Dendritic cell treated with granulocyte-macrophage colony-stimulating factor and Interleukin-4, amounts not matched to agents 40 ng/mL and 50 ng/mL, for 4 days (primary cell): ENCODE measurements around the gene NEK9.

Source experiments
- H3K27ac Mint-ChIP-seq: one replicate; pipeline ENCODE4 v1.8.0; 2022; ENCODE audit warnings: mild to moderate bottlenecking, mixed read lengths
- H3K27me3 Mint-ChIP-seq: one replicate; pipeline ENCODE4 v1.8.0; 2022; ENCODE audit warnings: mild to moderate bottlenecking, mixed read lengths
- H3K36me3 Mint-ChIP-seq: one replicate; pipeline ENCODE4 v1.8.0; 2022; ENCODE audit warnings: low read depth, mixed read lengths
- H3K4me1 Mint-ChIP-seq: one replicate; pipeline ENCODE4 v1.8.0; 2022; ENCODE audit warnings: low read depth, mixed read lengths
- H3K4me3 Mint-ChIP-seq: one replicate; pipeline ENCODE4 v1.8.0; 2022; ENCODE audit warnings: mild to moderate bottlenecking, moderate library complexity, mixed read lengths
- H3K9me3 Mint-ChIP-seq: one replicate; pipeline ENCODE4 v1.8.0; 2022; ENCODE audit warnings: mixed read lengths
- intact Hi-C: fragments of 100-400 bp; cut with micrococcal nuclease; formaldehyde crosslinking; loops from one replicate; pipeline ENCODE4 v1.15.0; 2022

Gene NEK9

DNA sequence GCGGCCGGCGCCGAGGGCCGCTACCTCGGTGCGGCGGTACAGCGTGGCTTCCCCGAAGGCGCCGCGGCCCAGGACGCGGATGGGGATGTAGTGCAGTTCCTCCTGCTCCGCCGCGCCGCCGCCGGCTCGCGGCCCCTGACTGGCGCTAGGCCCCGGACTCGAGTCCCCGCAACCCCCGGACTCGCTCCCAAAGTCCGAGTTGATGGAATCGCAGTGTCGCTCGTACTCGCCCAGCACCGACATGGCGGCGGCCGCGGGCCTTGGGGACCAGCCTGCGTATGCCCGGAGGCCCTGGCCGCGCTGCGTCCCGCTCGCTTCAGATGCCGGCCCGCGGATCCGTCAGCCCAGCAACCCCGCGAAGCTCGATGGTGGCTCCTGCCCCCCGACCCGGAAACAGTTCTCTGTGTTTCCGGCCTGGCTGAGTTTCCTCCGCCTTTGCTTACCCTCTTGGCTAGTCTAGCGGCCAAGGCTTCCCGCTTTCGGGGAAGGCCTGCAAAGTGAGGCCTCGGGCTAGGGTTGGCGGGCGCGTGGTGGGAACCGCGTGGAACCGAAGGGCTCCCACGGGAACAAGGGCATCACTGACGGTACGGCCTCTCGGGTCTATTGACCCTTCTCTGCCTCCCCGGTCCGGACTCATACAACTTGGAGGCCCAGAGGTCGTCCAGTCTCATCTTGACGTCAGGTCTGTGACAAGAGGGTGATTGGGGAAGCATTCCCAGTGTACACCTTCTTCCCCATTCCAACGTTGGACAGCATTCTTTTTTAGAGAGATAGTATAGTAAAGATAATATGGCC lies at the start of gene NEK9:
NEK9 (minus strand) TSS at position 370 of the 795 bp plus-strand sequence; CDS start at position 243, 127 bp downstream.
- intact Hi-C loops = no loop called here
- Mint-ChIP-seq H3K9me3 (no peaks in the 10 kb centered on the region), H3K27ac (peak within 1 kb of the TSS; percentile 96), H3K4me1 (peaks cover 47% of the 10 kb centered on the region), H3K27me3 (no peaks in the 10 kb centered on the region), H3K36me3 (peaks cover 42% of the 10 kb centered on the region), H3K4me3 (peak within 1 kb of the TSS; percentile 80)

DNA sequence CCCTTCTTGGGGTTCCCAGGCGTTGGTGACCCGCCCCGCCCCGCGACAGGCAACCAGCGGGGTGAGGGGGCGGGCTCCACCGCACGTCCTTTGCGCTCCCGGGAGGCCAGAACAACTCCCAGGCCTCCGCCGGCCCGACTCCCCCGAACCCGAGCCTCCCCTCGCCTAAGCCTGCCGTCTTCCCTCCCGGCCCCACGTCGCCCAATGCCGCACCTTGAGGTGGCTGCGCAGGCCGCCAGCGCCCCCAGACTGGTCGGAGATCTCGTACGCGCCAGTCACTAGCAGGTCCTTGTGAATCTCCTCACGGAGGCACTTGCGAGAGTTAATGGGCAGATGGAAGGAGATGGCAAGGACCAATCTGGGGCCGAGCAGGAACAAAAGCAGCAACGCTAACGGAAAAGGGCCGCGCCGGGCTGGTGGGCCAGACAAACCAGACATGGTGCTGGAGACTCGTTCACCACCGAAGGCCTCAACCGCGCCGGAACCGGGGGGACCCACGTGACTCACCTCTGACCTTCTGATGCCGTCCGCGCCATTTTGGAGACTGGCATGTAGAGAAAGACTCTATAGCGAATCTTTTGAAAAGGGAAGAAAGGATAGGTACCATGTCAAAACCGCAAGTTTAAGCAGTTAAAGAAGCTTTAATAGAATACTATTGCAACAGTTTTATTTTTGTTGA lies 49.4 kb upstream of the NEK9 start, which contains the start of gene TMED10:
TMED10 (minus strand) TSS at position 471 of the 679 bp plus-strand sequence; CDS start at position 438, 33 bp downstream.
- Mint-ChIP-seq H3K4me3 (peak within 1 kb of the TSS; percentile 100), H3K4me1 (peaks cover 59% of the 10 kb centered on the region), H3K27ac (peak within 1 kb of the TSS; percentile 100), H3K36me3 (peaks cover 28% of the 10 kb centered on the region), H3K27me3 (no peaks in the 10 kb centered on the region), H3K9me3 (no peaks in the 10 kb centered on the region)
- intact Hi-C loops = loop anchor here (5.0 kb wide), 1 partner anchor 121 kb away; no protein-coding TSS in a partner anchor

DNA sequence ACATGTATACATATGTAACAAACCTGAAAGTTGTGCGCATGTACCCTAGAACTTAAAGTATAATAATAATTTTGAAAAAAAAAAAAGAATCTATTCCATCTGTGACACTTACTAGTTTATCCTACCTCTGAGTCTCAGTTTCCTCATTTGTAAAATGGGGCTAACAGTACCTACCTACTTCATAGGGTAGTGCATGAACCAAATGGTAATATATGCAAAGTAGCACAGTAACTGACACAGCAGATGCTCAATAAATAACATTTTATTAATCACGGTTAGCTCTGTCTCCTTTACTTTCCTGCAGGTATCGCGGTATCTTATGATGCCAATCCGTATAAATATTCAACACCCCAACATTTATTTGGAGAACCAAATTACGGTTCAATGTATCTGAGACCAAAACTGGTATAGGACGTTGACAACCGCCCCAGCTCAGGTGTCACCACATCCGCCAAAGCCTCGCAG lies 48.9 kb upstream of the NEK9 start:
- Mint-ChIP-seq H3K27me3 (no peaks in the 10 kb centered on the region), H3K4me3 (peak overlapping the region; percentile 100), H3K9me3 (no peaks in the 10 kb centered on the region), H3K27ac (peak overlapping the region; percentile 100), H3K4me1 (peaks cover 59% of the 10 kb centered on the region), H3K36me3 (peaks cover 30% of the 10 kb centered on the region)
- intact Hi-C loops = loop anchor here (5.0 kb wide), 1 partner anchor 122 kb away; no protein-coding TSS in a partner anchor

DNA sequence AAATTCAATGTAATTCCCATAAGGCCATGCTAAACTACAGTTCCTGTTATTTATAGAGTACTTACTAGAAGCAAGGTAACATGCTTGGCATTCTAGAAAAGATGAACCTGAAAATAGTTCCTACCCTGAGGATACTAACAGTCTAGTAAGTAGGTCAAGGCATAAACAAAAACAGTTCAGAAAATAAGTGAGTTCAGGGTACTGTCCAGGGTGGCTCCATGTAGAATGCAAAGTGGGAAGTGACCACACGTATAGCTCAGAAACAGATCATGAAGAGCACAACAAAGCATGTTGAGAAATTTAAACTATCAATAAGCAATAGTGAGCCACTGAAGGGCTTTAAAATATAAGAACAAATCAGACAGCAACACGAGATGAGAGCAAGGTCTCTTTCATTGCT lies 47.2 kb upstream of the NEK9 start:
- peaks cover 70% of the 10 kb centered on the region for H3K4me1 Mint-ChIP-seq
- H3K27ac Mint-ChIP-seq = peak overlapping the region; percentile 20
- intact Hi-C loops = no loop called here
- no peaks in the 10 kb centered on the region for H3K27me3 Mint-ChIP-seq
- H3K4me3 Mint-ChIP-seq = no peak overlapping the region
- peaks cover 30% of the 10 kb centered on the region for H3K36me3 Mint-ChIP-seq
- no peaks in the 10 kb centered on the region for H3K9me3 Mint-ChIP-seq

DNA sequence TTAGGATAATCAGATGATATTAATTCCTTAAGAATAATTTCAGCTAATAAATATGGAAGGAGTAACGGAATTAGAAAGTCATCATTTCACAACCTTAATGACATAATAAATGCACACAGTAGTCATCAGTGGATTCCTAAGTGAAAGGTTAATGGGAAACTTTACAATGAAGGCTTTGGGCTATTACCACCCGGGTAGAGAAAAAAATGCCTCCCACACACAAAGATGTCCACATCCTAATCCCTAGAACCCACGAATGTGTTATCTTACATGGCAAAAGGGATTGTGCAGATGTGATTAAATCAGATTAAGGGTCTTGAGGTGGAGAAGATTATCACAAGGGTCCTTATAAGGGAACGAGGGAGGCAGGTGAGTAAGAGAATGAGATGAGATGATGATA lies 43.9 kb upstream of the NEK9 start:
- Mint-ChIP-seq H3K9me3 (no peaks in the 10 kb centered on the region), H3K4me3 (no peak overlapping the region), H3K27ac (peak overlapping the region; percentile 7), H3K4me1 (peaks cover 95% of the 10 kb centered on the region), H3K36me3 (peaks cover 19% of the 10 kb centered on the region), H3K27me3 (no peaks in the 10 kb centered on the region)
- intact Hi-C loops = no loop called here

DNA sequence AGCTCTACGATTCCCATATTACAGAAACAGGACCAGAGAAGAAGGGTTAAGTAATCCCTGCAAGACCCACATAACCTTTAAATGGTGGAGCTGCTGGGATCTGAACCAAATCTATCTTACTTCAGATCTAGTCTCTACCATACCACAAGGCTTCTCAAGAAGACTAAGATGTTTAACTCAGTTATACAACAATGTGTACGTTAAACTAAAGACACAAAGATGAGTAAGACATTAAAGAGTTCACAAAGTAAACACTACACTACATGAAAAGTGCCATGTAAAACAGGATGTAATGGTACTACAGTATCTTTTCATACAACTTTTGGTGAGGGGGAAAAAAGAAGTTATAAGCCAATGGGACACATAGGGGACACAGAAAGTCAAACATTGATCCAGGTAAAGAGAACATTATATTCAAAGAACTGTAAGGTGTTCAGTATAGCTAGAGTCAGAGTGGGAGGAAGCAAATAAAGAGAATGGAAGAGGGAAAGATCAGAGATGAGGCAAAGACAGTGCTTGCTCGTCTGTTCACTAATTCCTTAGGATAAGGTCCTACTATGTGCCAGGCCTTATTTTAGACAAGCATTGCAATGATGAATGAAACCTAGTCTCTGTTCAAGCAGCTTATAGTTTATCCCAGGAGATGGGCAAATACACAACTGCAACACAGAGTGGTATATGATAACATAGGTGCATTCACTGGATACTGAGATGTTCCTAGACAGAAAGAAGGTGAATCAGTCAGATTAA lies 41.9 kb upstream of the NEK9 start:
- Mint-ChIP-seq H3K27ac (no peak overlapping the region), H3K4me3 (no peak overlapping the region), H3K4me1 (peaks cover 77% of the 10 kb centered on the region), H3K27me3 (no peaks in the 10 kb centered on the region), H3K36me3 (peaks cover 19% of the 10 kb centered on the region), H3K9me3 (no peaks in the 10 kb centered on the region)
- intact Hi-C loops = no loop called here

DNA sequence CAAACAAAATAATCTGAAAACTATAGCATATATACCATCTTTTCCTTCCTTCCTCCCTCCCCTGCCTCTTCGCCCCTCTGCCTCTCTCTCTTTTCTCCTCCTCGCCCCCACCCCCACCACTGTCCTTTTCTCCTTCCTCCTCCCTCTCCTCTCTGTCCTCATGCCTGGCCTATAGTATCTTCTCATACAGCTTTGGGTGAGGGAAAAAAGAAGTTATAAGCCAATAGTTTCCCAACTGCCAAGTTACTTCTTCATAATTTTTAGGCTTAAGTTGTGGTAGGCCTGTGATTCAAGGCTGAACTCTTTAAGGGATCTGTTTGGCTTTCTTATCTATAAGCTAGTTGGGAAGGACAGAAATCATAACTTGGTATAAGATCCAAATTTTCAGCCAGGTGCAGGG lies 40.5 kb upstream of the NEK9 start:
- Mint-ChIP-seq H3K27ac (peak overlapping the region; percentile 32), H3K9me3 (no peaks in the 10 kb centered on the region), H3K4me3 (no peak overlapping the region), H3K36me3 (peaks cover 20% of the 10 kb centered on the region), H3K4me1 (peaks cover 70% of the 10 kb centered on the region), H3K27me3 (no peaks in the 10 kb centered on the region)
- intact Hi-C loops = no loop called here

DNA sequence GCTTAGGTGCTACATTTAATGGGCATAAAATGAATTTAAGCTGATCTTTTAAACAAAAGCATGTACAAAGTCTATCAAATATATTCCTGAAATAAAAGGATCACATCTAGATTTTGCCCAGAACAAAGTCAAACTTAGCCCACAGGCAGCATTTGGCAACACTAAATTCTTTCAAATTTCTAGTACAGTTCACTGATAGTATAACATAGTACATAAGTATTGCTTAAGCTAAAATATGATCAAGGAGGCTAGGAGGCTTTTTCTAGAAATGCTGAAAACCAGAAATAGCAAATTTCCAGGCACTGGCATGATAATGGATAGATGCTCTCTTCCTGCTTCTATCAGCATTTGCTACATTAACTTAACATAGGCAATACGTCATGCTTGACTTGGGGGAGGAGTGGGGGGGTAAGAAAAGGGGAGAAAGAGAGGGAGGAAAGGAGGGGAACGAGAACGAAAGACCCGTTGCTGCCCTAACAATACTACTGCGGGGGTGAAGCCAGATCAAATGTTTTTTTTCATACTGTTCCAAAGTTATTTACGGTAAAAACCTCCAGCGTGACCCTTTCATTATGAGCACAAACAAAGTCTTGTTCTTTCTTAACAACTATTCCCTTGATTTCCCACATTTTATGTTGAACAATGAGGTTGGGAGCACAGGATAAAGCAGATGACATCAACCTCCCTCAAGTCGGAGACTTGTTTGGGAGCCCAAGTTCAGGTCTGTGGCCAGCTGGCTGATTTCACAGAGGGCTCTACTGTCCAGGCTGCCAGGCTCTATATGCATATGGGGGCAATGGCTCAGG lies 38.9 kb upstream of the NEK9 start:
- no peaks in the 10 kb centered on the region for H3K9me3 Mint-ChIP-seq
- peaks cover 70% of the 10 kb centered on the region for H3K4me1 Mint-ChIP-seq

DNA sequence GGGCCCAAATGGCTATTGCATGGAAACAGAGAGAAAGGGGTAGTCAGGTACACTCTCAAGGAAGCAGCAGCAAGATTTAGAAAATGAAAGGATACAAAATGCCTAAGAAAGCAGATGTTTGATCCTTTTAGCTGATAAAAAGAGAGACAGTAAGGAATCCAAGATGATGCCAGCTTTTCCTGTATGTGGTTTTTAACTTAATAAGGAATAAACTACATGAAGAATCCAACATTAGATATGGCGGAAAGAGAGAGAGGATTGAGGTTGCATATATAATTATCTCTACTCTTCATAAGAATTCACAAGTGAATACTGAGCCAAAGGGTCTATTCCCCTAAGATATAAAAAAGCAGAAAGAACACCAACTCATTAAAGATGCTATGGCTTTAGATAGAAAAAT lies 38.0 kb upstream of the NEK9 start:
- Mint-ChIP-seq H3K4me3 (no peak overlapping the region), H3K4me1 (peaks cover 66% of the 10 kb centered on the region), H3K9me3 (no peaks in the 10 kb centered on the region), H3K27me3 (no peaks in the 10 kb centered on the region), H3K27ac (no peak overlapping the region), H3K36me3 (peaks cover 25% of the 10 kb centered on the region)
- intact Hi-C loops = no loop called here

More for the DNA sequence above, 38.9 kb upstream of the NEK9 start:
- Mint-ChIP-seq H3K4me3 (no peak overlapping the region), H3K27me3 (no peaks in the 10 kb centered on the region), H3K36me3 (peaks cover 22% of the 10 kb centered on the region), H3K27ac (no peak overlapping the region)
- intact Hi-C loops = no loop called here

DNA sequence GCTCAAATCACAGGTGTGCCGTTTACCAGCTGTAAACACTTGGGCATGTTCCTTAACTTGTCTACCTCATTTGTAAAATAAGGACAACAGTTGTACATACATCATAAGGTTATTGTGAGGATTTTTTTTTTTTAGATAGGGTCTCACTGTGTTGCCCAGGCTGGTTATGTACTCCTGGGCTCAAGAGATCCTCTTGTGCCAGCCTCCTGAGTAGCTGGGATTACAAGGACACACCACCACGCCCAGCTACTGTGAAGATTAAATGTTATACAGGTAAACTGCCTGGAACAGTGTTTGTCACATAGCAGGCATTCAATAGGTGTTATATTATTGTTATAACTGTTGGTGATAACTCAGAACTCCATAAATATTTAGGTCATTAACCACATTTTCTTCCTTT lies 36.8 kb upstream of the NEK9 start:
- H3K9me3 Mint-ChIP-seq = no peaks in the 10 kb centered on the region
- intact Hi-C loops = no loop called here
- no peak overlapping the region for H3K27ac Mint-ChIP-seq
- no peak overlapping the region for H3K4me3 Mint-ChIP-seq
- no peaks in the 10 kb centered on the region for H3K27me3 Mint-ChIP-seq
- H3K4me1 Mint-ChIP-seq = peaks cover 67% of the 10 kb centered on the region
- H3K36me3 Mint-ChIP-seq = peaks cover 25% of the 10 kb centered on the region

DNA sequence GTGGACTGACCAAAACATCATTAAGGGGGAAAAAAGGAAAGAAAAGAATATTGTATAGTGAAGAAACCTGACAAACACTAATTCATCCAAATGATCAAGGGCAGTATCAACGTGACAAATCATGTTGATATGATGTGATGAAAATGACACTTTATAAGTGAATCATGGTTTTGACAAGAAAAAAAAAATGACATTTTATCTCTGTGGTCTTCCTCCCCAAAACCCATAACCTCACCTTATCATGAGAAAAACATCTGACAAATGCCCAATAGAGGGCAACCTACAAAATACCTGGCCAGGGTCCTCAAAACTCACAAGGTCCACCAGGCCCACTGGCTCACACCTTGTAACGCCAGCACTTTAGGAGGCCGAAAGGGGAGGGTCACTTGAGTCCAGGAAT lies 35.8 kb upstream of the NEK9 start:
- Mint-ChIP-seq H3K36me3 (peaks cover 25% of the 10 kb centered on the region), H3K4me1 (peaks cover 61% of the 10 kb centered on the region), H3K4me3 (no peak overlapping the region), H3K9me3 (no peaks in the 10 kb centered on the region), H3K27me3 (no peaks in the 10 kb centered on the region), H3K27ac (no peak overlapping the region)
- intact Hi-C loops = no loop called here

DNA sequence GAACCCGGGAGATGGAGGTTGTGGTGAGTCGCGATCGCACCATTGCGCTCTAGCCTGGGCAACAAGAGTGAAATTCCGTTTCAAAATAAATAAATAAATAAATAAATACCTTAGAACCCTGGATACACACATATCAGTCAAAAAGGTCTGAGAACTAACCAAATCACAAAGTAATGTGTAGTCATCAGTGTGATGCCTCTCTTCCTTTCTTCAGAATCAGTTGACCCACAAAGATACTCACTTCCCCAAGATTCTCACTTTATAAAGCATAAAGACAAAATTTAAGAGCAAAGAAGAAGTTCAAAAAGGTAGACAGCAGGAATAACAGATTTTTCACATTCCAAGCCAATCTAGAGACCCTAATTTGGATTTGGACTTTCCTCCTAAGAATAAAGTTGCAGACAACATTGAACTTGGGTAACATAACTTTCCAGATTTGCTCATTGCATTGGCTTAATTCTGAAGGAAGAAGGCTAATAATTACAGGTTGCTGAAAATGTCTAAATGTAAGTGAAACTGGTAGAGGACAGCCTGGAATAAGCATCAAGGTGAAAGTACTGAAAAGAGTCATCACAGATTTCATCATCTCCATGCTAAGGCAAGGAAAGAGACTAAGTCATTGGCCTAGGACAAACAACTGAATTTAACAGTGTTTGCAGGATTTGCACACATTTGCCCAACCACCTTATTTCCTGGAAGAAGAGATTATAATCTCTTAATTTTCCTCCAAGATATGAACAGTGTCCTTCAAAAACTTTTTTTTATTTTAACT lies 32.2 kb upstream of the NEK9 start:
- no peaks in the 10 kb centered on the region for H3K9me3 Mint-ChIP-seq
- intact Hi-C loops = no loop called here
- H3K36me3 Mint-ChIP-seq = peaks cover 32% of the 10 kb centered on the region
- no peaks in the 10 kb centered on the region for H3K27me3 Mint-ChIP-seq
- H3K4me1 Mint-ChIP-seq = peaks cover 59% of the 10 kb centered on the region
- H3K27ac Mint-ChIP-seq = no peak overlapping the region
- no peak overlapping the region for H3K4me3 Mint-ChIP-seq

DNA sequence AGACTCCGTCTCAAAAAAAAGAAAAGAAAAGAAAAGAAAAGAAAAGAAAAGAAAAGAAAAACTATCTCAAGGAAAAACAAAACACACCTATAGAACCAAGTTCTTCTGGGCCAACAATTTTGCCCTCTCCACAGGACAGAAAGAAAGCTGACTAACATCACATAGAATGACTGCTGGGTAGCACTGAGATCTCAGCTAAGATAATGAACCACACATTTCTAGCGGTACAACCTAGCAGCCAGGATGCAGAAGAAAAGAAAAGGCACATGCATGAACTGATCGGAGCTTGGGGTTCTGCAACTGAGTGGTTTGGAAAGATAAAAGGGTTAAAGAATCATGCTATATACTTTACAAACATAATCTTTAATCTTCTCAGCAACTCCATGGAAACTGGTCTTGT lies 30.1 kb upstream of the NEK9 start:
- H3K4me3 Mint-ChIP-seq = no peak overlapping the region
- intact Hi-C loops = no loop called here
- no peaks in the 10 kb centered on the region for H3K27me3 Mint-ChIP-seq
- H3K9me3 Mint-ChIP-seq = no peaks in the 10 kb centered on the region
- peaks cover 60% of the 10 kb centered on the region for H3K4me1 Mint-ChIP-seq
- no peak overlapping the region for H3K27ac Mint-ChIP-seq
- H3K36me3 Mint-ChIP-seq = peaks cover 24% of the 10 kb centered on the region
